Measurements from ENCODE around the gene ARMC9.

The ARMC9 gene

GRCh38 chr2:231418820-231419640 is 220.6 kb downstream of the ARMC9 start:
- Histone ChIP-seq H3K36me3 (no peaks in the 10 kb centered on the region), H3K4me2 (no peak overlapping the region), H4K20me1 (no peaks in the 10 kb centered on the region), H3K4me3 (no peak overlapping the region), H3K27ac (no peak overlapping the region), H3K4me1 (peaks cover 5% of the 10 kb centered on the region; the same call in 1 of the 2 replicates), H3K9ac (no peak overlapping the region), H3K9me3 (no peaks in the 10 kb centered on the region), H3K27me3 (no peaks in the 10 kb centered on the region)
- no peak for TF ChIP-seq Cebpa-rat (IDR thresholded peaks at IDR 0.05)

GRCh38 chr2:231421051-231421580 is 222.7 kb downstream of the ARMC9 start:
- no peaks in the 10 kb centered on the region for H3K36me3 ChIP-seq
- H3K9ac ChIP-seq, result no peak overlapping the region
- TF ChIP-seq Cebpa-rat (IDR thresholded peaks at IDR 0.05), result no peak
- no peaks in the 10 kb centered on the region for H4K20me1 ChIP-seq
- H3K4me3 ChIP-seq, result no peak overlapping the region
- H3K4me1 ChIP-seq, result 0 out of 2 replicates have a peak, but pooled peaks cover 4% of the 10 kb centered on the region
- H3K9me3 ChIP-seq, result peaks cover 6% of the 10 kb centered on the region; the same call in 1 of the 2 replicates
- no peak overlapping the region for H3K4me2 ChIP-seq
- H3K27ac ChIP-seq, result no peak overlapping the region
- H3K27me3 ChIP-seq, result no peaks in the 10 kb centered on the region

- Histone ChIP-seq H4K20me1 (no peaks in the 10 kb centered on the region), H3K36me3 (no peaks in the 10 kb centered on the region), H3K9ac (no peak overlapping the region), H3K4me1 (0 out of 2 replicates have a peak, but pooled peaks cover 4% of the 10 kb centered on the region), H3K4me3 (no peak overlapping the region), H3K4me2 (no peak overlapping the region), H3K27me3 (no peaks in the 10 kb centered on the region), H3K9me3 (peaks cover 13% of the 10 kb centered on the region; the same call in 1 of the 2 replicates), H3K27ac (no peak overlapping the region)
- no peak for TF ChIP-seq Cebpa-rat (IDR thresholded peaks at IDR 0.05)
These were observed 223.6 kb downstream of the ARMC9 start for GRCh38 chr2:231422056-231422455.

- H3K9ac ChIP-seq, result no peak overlapping the region
- no peak overlapping the region for H3K4me2 ChIP-seq
- H3K27ac ChIP-seq, result no peak overlapping the region
- no peak for TF ChIP-seq Cebpa-rat (IDR thresholded peaks at IDR 0.05)
- no peaks in the 10 kb centered on the region for H3K36me3 ChIP-seq
- H3K9me3 ChIP-seq, result peaks cover 13% of the 10 kb centered on the region; the same call in 1 of the 2 replicates
- H3K27me3 ChIP-seq, result no peaks in the 10 kb centered on the region
- no peak overlapping the region for H3K4me3 ChIP-seq
- H4K20me1 ChIP-seq, result no peaks in the 10 kb centered on the region
- 0 out of 2 replicates have a peak, but pooled peaks cover 4% of the 10 kb centered on the region for H3K4me1 ChIP-seq
These were observed 224.7 kb downstream of the ARMC9 start for GRCh38 chr2:231423176-231423575.

Data from BLaER1 (cell line).